CD4-positive, alpha-beta T cell (primary cell): ENCODE results near the gene EIF4A3. TPM values are rescaled to one million over a fixed set of nuclear protein-coding genes. Genes with fewer than 3 reads are reported as not detected.

Experiments used
- ATAC-seq: fragments of 200-7000 bp; cut with Tn5 transposase; one replicate; pipeline ENCODE4 v1.10.0; 2022; ENCODE audit warnings: mild to moderate bottlenecking; ENCODE audit not compliant: poor library complexity
- CTCF ChIA-PET: fragments of 350-600 bp; sonication (Branson Sonifier 250); formaldehyde crosslinking; loops from one replicate; lab custom pipeline; 2021; ENCODE audit warnings: antibody characterized with exemption, inconsistent platforms; lab: Charles Lee
- POLR2A ChIA-PET: fragments of 350-600 bp; sonication (Branson Sonifier 250); formaldehyde crosslinking; loops from one replicate; lab custom pipeline; 2021; ENCODE audit warnings: antibody characterized with exemption, inconsistent platforms; lab: Charles Lee
- DNase-seq, 14 experiments: peaks; one replicate each; pipeline ENCODE4 v3.0.0-alpha.2; 2013 to 2020; ENCODE audit warnings: mixed read lengths in 2 of 14
- H3K27ac ChIP-seq, 2 donors: one replicate each; pipeline versions ENCODE4 v1.5.1 to v1.7.0; 2013; ENCODE audit warnings: low read length in 2 of 2, low read depth in 1 of 2, mild to moderate bottlenecking in 1 of 2
- H3K27me3 ChIP-seq, 2 experiments: 1 replicate in 1 of 2; 2 replicates in 1 of 2; pipeline versions ENCODE4 v1.6.1 to v1.7.0; 2013; ENCODE audit warnings: low read length in 2 of 2, control low read depth in 1 of 2, mild to moderate bottlenecking in 1 of 2, moderate library complexity in 1 of 2; ENCODE audit not compliant: insufficient read depth in 2 of 2, control insufficient read depth in 1 of 2
- H3K36me3 ChIP-seq: one replicate; pipeline ENCODE4 v1.6.1; 2013; ENCODE audit warnings: low read length, control low read depth; ENCODE audit not compliant: insufficient read depth
- H3K4me1 ChIP-seq: one replicate; pipeline ENCODE4 v1.6.1; 2013; ENCODE audit warnings: low read length, control low read depth; ENCODE audit not compliant: insufficient read depth
- H3K4me3 ChIP-seq: one replicate; pipeline ENCODE4 v1.5.1; 2013; ENCODE audit warnings: mild to moderate bottlenecking, low read length, moderate library complexity
- H3K9me3 ChIP-seq, 2 experiments: 1 replicate in 1 of 2; 2 replicates in 1 of 2; pipeline versions ENCODE4 v1.6.1 to v1.7.0; 2013; ENCODE audit warnings: low read length in 2 of 2, mild to moderate bottlenecking in 2 of 2, control low read depth in 1 of 2, moderate library complexity in 1 of 2; ENCODE audit not compliant: control insufficient read depth in 1 of 2, insufficient read depth in 1 of 2
- H3K27ac Mint-ChIP-seq: one replicate; pipeline ENCODE4 v1.8.0; 2020; ENCODE audit warnings: mixed read lengths
- H3K27me3 Mint-ChIP-seq: one replicate; pipeline ENCODE4 v1.8.0; 2021; ENCODE audit warnings: mixed read lengths
- H3K36me3 Mint-ChIP-seq: one replicate; pipeline ENCODE4 v1.8.0; 2021; ENCODE audit warnings: low read depth, mixed read lengths
- H3K4me1 Mint-ChIP-seq: one replicate; pipeline ENCODE4 v1.8.0; 2021; ENCODE audit warnings: low read depth, mixed read lengths
- H3K4me3 Mint-ChIP-seq: one replicate; pipeline ENCODE4 v1.8.0; 2020; ENCODE audit warnings: mild to moderate bottlenecking, mixed read lengths
- H3K9me3 Mint-ChIP-seq: one replicate; pipeline ENCODE4 v1.8.0; 2020; ENCODE audit warnings: mixed read lengths
- CTCF ChIP-seq: fragments of 200-600 bp; IDR thresholded peaks from one replicate; pipeline ENCODE4 v1.8.0; 2022; ENCODE audit warnings: antibody characterized with exemption, mild to moderate bottlenecking
- intact Hi-C, 2 experiments: fragments of 100-400 bp; cut with DNase I in 1 of 2; cut with micrococcal nuclease in 1 of 2; formaldehyde crosslinking; loops; one replicate each; pipeline versions ENCODE4 v1.15.1 to v1.9.0; 2023 to 2025; cut with DNase I, micrococcal nuclease
- total RNA-seq, 174 experiments: library from RNA in 2 of 174; stranded (reverse) in 2 of 174; gene quantifications; one replicate each; pipeline ENCODE4 v1.2.3 and lab custom pipeline; 2021 to 2026

EIF4A3 gene
- total RNA-seq, 2 experiments from 2014 or later, result 79.6 to 79.7 TPM

- H3K4me3 ChIP-seq, result no peak overlapping the region
- no peaks in the 10 kb centered on the region for H3K9me3 Mint-ChIP-seq
- no peak overlapping the region for H3K27ac Mint-ChIP-seq
- intact Hi-C loops, result loop anchor here in 1 of 2 experiments (10.0 kb wide), 1 partner anchor 277 kb away; no protein-coding TSS in a partner anchor
- no peak for TF ChIP-seq CTCF
- DNase-seq (no peak), ATAC-seq (no peak)
- H3K27me3 ChIP-seq, result no peaks in the 10 kb centered on the region
- H3K4me1 Mint-ChIP-seq, result peaks cover 4% of the 10 kb centered on the region
- ChIA-PET POLR2A (interaction anchor here (1.1 kb wide), 1 partner anchor 14 kb away, joined by 3 read pairs; the partner anchor contains the start of gene GAA), CTCF (no interaction called here)
- peaks cover 4% of the 10 kb centered on the region for H3K4me1 ChIP-seq
- H3K27me3 Mint-ChIP-seq, result peaks cover 3% of the 10 kb centered on the region
- H3K36me3 Mint-ChIP-seq, result no peaks in the 10 kb centered on the region
- H3K4me3 Mint-ChIP-seq, result no peak overlapping the region
- H3K27ac ChIP-seq, result no peak overlapping the region
- no peaks in the 10 kb centered on the region for H3K9me3 ChIP-seq
- H3K36me3 ChIP-seq, result no peaks in the 10 kb centered on the region
Observed at GRCh38 chr17:80087346-80088265, 59.3 kb downstream of the EIF4A3 start.

DNA sequence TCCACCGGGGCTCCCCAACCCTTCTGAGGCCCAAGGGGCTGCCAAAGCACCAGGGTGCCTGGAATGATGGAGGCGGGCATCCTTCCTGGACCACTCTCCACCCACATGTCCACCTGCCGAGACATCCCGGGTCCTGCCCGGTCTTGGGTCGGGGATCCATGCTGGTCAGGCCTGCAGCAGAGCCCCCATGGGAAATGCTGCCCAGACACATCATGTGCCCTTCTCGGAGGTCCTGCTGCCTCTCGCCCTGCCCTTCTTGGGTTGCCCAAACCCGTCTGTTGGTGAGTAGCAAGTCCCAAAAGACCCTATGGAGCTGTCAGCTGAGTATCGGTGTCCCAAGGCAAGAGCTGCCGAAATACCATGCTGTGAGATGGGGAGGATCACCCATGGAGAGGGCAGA, 60.3 kb downstream of the EIF4A3 start:
- DNase-seq, result no peak
- POLR2A ChIA-PET, result no interaction called here

DNA sequence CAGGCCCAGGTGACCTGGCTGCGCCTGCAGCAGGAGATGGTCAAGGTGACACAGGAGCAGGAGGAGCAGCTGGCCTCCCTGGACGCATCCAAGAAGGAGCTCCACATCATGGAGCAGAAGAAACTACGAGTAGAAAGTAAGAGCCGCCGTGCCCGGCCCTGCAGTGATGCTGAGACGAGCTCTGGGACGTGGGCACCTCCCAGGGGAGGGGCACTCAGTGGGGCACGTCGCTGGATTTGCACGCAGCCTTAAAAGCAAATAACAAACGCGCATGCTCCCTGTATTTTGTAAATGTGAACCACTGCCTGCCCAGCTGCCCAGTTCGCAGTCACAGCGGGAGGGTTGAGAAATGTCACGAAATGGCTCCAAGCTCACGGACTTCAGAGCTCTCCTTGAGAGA, 60.8 kb downstream of the EIF4A3 start:
- CTCF ChIA-PET, result no interaction called here

More for the DNA sequence above, 60.3 kb downstream of the EIF4A3 start:
- Mint-ChIP-seq H3K36me3 (no peaks in the 10 kb centered on the region), H3K4me1 (peaks cover 6% of the 10 kb centered on the region), H3K27me3 (peaks cover 5% of the 10 kb centered on the region), H3K27ac (no peak overlapping the region), H3K4me3 (no peak overlapping the region), H3K9me3 (no peaks in the 10 kb centered on the region)
- ATAC-seq, result no peak
- no peak for TF ChIP-seq CTCF
- no peaks in the 10 kb centered on the region for H3K36me3 ChIP-seq
- peaks cover 6% of the 10 kb centered on the region for H3K4me1 ChIP-seq
- H3K4me3 ChIP-seq, result no peak overlapping the region
- intact Hi-C loops, result loop anchor here in 1 of 2 experiments (10.0 kb wide), 1 partner anchor 278 kb away; no protein-coding TSS in a partner anchor
- CTCF ChIA-PET, result no interaction called here
- H3K27me3 ChIP-seq, result no peaks in the 10 kb centered on the region
- no peaks in the 10 kb centered on the region for H3K9me3 ChIP-seq
- H3K27ac ChIP-seq, result no peak overlapping the region

More for the DNA sequence above, 60.8 kb downstream of the EIF4A3 start:
- no peak overlapping the region for H3K4me3 Mint-ChIP-seq
- no peaks in the 10 kb centered on the region for H3K27me3 ChIP-seq
- no peak for TF ChIP-seq CTCF
- H3K36me3 ChIP-seq, result no peaks in the 10 kb centered on the region
- H3K27me3 Mint-ChIP-seq, result peaks cover 5% of the 10 kb centered on the region
- POLR2A ChIA-PET, result no interaction called here
- H3K4me1 Mint-ChIP-seq, result peaks cover 6% of the 10 kb centered on the region
- DNase-seq, result no peak
- H3K4me1 ChIP-seq, result peaks cover 6% of the 10 kb centered on the region
- no peak overlapping the region for H3K27ac ChIP-seq
- H3K9me3 Mint-ChIP-seq, result no peaks in the 10 kb centered on the region
- no peaks in the 10 kb centered on the region for H3K36me3 Mint-ChIP-seq
- ATAC-seq, result no peak
- H3K9me3 ChIP-seq, result no peaks in the 10 kb centered on the region
- H3K27ac Mint-ChIP-seq, result no peak overlapping the region
- no peak overlapping the region for H3K4me3 ChIP-seq
- intact Hi-C loops, result loop anchor here in 1 of 2 experiments (10.0 kb wide), 1 partner anchor 279 kb away; no protein-coding TSS in a partner anchor
